Activated naive CD8-positive, alpha-beta T cell (primary cell): ENCODE measurements around the gene DDRGK1.
A peak's percentile ranks its signal among the peaks of the same experiment; 100 is the strongest.
"Not testable (repeated sequence)": the region's sequence is repeated elsewhere in the genome, so short reads cannot be mapped to it uniquely, and the experiment has no call there.

ENCODE experiments used
- H3K27ac Mint-ChIP-seq: one replicate; pipeline ENCODE4 v1.8.0; 2021; ENCODE audit warnings: mixed read lengths
- H3K27me3 Mint-ChIP-seq: one replicate; pipeline ENCODE4 v1.8.0; 2021; ENCODE audit warnings: mixed read lengths
- H3K36me3 Mint-ChIP-seq: one replicate; pipeline ENCODE4 v1.8.0; 2021; ENCODE audit warnings: mixed read lengths
- H3K4me1 Mint-ChIP-seq: one replicate; pipeline ENCODE4 v1.8.0; 2021; ENCODE audit warnings: low read depth, mixed read lengths
- H3K4me3 Mint-ChIP-seq: one replicate; pipeline ENCODE4 v1.8.0; 2021; ENCODE audit warnings: mild to moderate bottlenecking, mixed read lengths
- H3K9me3 Mint-ChIP-seq: one replicate; pipeline ENCODE4 v1.8.0; 2021; ENCODE audit warnings: low read depth, mixed read lengths

DDRGK1 gene

GRCh38 chr20:3227936-3228749, 23.7 kb upstream of the DDRGK1 start:
- H3K4me1 Mint-ChIP-seq: peaks cover 12% of the 10 kb centered on the region
- H3K9me3 Mint-ChIP-seq: no peaks in the 10 kb centered on the region
- no peaks in the 10 kb centered on the region for H3K27me3 Mint-ChIP-seq
- H3K27ac Mint-ChIP-seq: no peak overlapping the region
- H3K36me3 Mint-ChIP-seq: no peaks in the 10 kb centered on the region
- H3K4me3 Mint-ChIP-seq: no peak overlapping the region

- no peaks in the 10 kb centered on the region for H3K36me3 Mint-ChIP-seq
- H3K4me1 Mint-ChIP-seq: peaks cover 18% of the 10 kb centered on the region
- no peaks in the 10 kb centered on the region for H3K27me3 Mint-ChIP-seq
- no peak overlapping the region for H3K4me3 Mint-ChIP-seq
- no peak overlapping the region for H3K27ac Mint-ChIP-seq
- no peaks in the 10 kb centered on the region for H3K9me3 Mint-ChIP-seq
Observed at GRCh38 chr20:3227506-3227905, 23.0 kb upstream of the DDRGK1 start.

DNA sequence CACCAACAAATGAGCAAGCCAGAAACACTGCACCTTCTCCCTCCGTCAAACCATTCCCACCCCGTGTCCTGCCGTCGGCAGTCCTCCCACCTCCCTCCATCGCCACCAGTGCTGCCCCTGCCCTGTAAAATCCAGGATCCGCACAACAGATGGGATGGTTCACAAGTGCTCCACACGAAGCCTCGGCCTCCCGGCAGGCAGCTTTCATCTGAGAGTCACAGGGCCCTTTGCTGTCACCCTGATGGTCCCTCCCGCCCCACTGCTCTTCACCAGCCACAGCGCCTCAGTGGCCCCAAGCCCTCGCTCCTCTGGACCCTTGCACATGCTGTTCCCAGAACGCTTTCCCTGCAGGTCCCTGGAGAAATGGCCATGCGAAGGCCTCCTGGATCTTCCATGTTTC, 22.4 kb upstream of the DDRGK1 start:
- no peaks in the 10 kb centered on the region for H3K27me3 Mint-ChIP-seq
- no peaks in the 10 kb centered on the region for H3K9me3 Mint-ChIP-seq
- H3K27ac Mint-ChIP-seq: no peak overlapping the region
- H3K4me1 Mint-ChIP-seq: peaks cover 20% of the 10 kb centered on the region
- H3K36me3 Mint-ChIP-seq: no peaks in the 10 kb centered on the region
- H3K4me3 Mint-ChIP-seq: no peak overlapping the region

DNA sequence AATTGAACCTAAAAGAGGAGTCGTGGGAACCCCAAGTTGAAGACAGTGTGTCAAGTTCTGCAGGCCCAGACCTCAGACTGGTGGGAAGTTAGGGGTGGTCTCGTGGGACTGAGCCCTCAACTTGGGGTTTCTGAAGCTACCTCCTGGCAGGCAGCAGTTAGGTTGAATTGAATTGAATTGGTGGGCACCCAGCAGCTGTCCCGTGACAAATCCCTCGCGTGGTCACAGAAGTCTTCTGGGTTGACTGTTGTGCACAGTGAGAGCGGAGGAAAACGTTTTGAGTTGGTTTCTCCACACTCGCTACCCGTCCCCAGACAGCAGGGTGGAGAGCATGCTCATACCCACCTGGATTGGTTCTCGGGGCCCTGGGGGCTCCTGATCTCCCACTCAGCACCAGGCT, 21.6 kb upstream of the DDRGK1 start:
- H3K27ac Mint-ChIP-seq: no peak overlapping the region
- H3K27me3 Mint-ChIP-seq: no peaks in the 10 kb centered on the region
- H3K9me3 Mint-ChIP-seq: no peaks in the 10 kb centered on the region
- no peaks in the 10 kb centered on the region for H3K36me3 Mint-ChIP-seq
- peaks cover 24% of the 10 kb centered on the region for H3K4me1 Mint-ChIP-seq
- H3K4me3 Mint-ChIP-seq: no peak overlapping the region

DNA sequence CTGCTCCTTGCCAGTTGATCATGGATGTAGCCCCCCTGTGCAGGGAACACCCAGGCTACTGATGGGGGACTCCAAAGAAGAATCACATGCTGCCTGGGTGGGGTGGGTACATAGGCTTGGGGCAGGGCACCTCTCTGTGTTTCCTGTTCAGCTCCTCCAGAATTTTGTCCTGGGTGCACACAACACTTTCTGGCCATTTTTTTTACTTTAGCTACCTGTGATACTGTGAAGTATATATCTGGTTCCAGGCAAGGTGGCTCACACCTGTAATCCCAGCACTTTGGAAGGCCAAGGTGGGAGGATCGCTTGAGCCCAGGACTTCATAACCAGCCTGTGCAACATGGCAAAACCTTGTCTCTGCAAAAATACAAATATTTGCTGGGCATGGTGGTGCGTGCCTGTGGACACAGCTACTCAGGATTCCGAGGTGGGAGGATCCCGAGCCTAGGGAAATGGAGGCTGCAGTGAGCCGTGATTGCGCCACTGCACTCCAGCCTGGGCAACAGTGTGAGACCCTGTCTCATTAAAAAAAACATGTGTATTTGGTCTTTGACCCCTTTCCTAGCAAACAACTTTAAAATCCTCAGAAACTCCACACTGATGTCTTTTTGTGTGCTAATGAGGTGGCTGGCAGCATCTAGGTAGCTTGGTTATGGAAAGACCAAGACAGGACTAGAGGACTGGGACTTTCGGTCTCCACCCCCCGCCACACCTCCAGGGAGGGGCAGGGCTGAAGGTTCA, 20.4 kb upstream of the DDRGK1 start:
- no peak overlapping the region for H3K4me3 Mint-ChIP-seq
- no peak overlapping the region for H3K27ac Mint-ChIP-seq
- no peaks in the 10 kb centered on the region for H3K9me3 Mint-ChIP-seq
- peaks cover 26% of the 10 kb centered on the region for H3K4me1 Mint-ChIP-seq
- H3K36me3 Mint-ChIP-seq: no peaks in the 10 kb centered on the region
- H3K27me3 Mint-ChIP-seq: no peaks in the 10 kb centered on the region

DNA sequence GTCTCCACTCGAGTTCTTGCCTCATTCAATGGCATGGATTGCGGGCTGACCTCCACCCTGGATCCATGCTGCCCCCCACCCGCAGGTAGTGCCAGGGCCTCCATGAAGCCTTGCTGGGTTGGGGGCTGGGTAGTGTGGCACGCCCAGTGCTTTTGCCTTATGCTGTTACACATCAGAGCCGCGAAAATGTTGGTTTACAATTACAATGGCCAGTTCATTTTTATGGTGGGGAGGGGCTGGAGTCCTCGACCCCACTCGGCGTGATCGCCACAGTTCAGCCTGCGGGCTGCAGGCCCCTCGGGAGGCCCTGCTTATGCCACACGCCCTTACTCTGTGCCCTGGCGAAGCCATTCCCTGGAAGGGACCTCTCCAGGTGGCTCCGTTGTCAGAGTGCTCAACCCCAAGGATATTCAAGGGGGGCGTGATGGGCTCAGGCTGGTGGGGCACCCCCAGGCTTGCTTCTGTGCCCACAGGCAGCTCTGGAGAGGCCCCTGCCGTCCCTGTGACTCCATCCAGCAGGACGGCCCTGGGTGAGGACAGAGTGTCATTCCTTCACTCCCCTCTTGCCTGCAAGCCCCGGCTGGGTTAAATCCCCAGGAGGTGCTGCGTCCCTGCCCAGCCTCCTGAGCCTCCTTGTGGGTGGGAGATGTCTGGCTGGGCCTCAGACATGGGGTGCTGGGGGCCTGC, 19.7 kb upstream of the DDRGK1 start:
- Mint-ChIP-seq H3K27ac (no peak overlapping the region), H3K4me3 (no peak overlapping the region), H3K9me3 (no peaks in the 10 kb centered on the region), H3K27me3 (no peaks in the 10 kb centered on the region), H3K36me3 (no peaks in the 10 kb centered on the region), H3K4me1 (peaks cover 26% of the 10 kb centered on the region)

GRCh38 chr20:3223651-3223993, 19.1 kb upstream of the DDRGK1 start:
- H3K4me3 Mint-ChIP-seq: no peak overlapping the region

DNA sequence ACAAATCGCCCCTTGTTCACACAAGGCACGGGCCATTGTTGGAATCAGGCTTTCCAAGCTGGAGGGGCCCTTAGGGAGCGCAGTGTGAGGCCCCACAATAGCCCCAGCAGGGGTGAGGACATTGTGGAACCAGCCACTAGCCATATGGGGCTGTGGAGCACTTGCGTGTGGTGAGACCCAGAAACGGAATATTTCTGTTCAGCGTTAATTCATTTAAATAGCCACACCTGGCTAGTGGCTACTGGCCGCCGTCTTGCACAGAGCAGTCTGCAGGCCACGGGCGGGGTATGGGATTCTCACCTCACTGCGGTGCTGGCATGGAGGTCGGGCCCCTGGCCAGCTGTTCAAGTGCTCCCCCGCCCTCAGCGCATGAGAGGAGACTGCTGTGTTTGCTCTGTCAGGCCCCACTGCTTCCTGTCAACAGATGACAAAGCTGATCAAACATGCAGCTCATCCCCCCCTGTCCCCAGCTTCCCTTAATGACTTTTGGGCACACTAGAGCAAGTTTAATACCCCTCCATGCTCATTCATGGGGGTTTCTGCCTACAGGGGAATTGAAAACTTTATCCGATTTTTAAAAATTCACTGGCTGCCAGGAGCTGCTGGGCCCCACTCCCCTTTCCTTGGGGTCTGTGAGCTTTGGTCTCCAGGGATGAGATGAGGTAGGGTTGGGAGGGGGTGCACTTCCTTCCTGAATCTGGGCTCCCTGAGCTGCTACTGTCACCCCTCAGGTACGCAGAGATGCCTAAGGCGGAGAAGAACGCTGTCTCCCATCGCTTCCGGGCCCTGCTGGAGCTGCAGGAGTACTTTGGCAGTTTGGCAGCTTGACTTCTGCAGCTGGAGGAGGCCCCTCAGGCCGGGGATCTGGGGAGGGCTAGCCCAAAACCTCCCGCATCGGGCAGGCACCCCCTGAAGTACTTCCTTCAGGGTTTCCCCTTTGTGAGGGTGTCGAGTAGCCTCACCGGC, 18.4 kb upstream of the DDRGK1 start:
- Mint-ChIP-seq H3K36me3 (no peaks in the 10 kb centered on the region), H3K9me3 (no peaks in the 10 kb centered on the region), H3K27me3 (no peaks in the 10 kb centered on the region), H3K27ac (peak overlapping the region; percentile 72), H3K4me3 (peak overlapping the region; percentile 53), H3K4me1 (peaks cover 26% of the 10 kb centered on the region)

More at GRCh38 chr20:3223651-3223993, 19.1 kb upstream of the DDRGK1 start:
- Mint-ChIP-seq H3K27ac (no peak overlapping the region), H3K27me3 (no peaks in the 10 kb centered on the region), H3K4me1 (peaks cover 26% of the 10 kb centered on the region), H3K36me3 (no peaks in the 10 kb centered on the region), H3K9me3 (no peaks in the 10 kb centered on the region)

DNA sequence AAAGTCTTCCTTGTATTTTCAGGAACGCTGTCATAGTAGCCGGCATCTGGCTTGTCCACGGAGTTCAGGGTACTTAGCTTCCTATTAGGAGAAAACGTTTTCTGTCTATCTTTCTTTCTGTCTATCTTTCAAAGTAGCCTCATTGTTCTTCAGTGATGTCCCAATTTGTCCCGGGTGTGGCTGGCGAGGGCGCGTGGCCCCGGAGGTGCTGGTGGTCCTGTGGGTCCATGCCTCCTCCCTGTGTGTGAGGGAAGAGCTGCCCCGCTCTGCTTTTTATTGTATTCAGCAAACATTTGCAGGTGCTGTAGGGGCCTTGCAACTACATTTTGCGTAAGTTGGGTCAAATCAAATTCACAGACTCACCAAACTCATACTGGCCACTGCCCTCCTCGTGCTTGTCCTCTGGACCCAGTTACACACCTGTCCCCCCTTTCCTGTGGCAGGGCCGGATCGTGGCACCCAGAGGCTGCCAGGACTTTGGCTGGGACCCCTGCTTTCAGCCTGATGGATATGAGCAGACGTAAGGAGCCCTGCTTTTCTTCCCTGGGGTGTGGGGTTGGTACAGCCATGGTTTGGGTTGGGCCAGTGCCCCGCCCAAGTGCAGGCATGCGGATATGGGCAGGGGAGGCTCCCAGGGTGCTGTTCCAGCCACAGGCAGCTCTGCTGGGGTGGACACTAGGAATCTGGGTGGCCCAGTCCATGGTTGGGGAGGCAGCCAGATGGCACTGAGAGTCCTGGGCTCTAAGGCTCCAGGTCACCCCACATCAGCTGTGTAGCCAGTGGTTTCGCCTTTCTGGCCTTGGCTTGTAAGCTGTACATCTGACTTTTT, 17.1 kb upstream of the DDRGK1 start:
- no peaks in the 10 kb centered on the region for H3K9me3 Mint-ChIP-seq
- H3K4me1 Mint-ChIP-seq: peaks cover 26% of the 10 kb centered on the region
- no peak overlapping the region for H3K27ac Mint-ChIP-seq
- H3K36me3 Mint-ChIP-seq: no peaks in the 10 kb centered on the region
- H3K4me3 Mint-ChIP-seq: no peak overlapping the region
- no peaks in the 10 kb centered on the region for H3K27me3 Mint-ChIP-seq

- Mint-ChIP-seq H3K36me3 (no peaks in the 10 kb centered on the region), H3K4me1 (peaks cover 20% of the 10 kb centered on the region), H3K27ac (no peak overlapping the region), H3K4me3 (no peak overlapping the region), H3K27me3 (no peaks in the 10 kb centered on the region), H3K9me3 (no peaks in the 10 kb centered on the region)
Observed at GRCh38 chr20:3218307-3218988, 14.0 kb upstream of the DDRGK1 start.

DNA sequence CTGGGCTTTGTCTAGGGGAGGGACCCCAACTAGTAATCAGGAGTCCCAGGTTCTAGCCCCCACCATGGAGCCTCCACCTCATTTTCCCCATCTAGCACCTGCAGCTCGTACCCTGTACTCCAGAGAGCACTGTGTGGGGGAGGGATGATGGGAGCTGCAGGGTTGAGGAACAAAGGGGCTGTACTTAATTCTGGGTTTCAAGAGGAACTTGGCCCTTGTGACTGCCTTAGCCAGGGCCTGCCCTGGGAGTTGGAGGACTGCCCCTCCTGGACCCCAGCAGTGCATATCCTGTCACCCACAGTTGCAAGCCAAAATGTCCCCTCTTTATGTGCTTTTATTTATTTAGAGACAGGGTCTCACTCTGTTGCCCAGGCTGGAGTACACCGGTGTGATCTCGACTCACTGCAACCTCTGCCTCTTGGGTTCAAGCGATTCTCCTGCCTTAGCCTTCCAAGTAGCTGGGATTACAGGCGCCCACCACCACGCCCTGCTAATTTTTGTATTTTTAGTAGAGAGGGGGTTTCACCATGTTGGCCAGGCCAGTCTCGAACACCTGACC, 11.0 kb upstream of the DDRGK1 start:
- H3K4me1 Mint-ChIP-seq: peaks cover 13% of the 10 kb centered on the region
- H3K27ac Mint-ChIP-seq, H3K36me3 Mint-ChIP-seq, H3K4me3 Mint-ChIP-seq, H3K9me3 Mint-ChIP-seq, H3K27me3 Mint-ChIP-seq: not testable (repeated sequence)

- Mint-ChIP-seq H3K27me3 (no peaks in the 10 kb centered on the region), H3K9me3 (no peaks in the 10 kb centered on the region), H3K4me1 (peaks cover 28% of the 10 kb centered on the region), H3K4me3 (no peak overlapping the region), H3K27ac (no peak overlapping the region), H3K36me3 (no peaks in the 10 kb centered on the region)
Observed at GRCh38 chr20:3213226-3213625, 8.7 kb upstream of the DDRGK1 start.

DNA sequence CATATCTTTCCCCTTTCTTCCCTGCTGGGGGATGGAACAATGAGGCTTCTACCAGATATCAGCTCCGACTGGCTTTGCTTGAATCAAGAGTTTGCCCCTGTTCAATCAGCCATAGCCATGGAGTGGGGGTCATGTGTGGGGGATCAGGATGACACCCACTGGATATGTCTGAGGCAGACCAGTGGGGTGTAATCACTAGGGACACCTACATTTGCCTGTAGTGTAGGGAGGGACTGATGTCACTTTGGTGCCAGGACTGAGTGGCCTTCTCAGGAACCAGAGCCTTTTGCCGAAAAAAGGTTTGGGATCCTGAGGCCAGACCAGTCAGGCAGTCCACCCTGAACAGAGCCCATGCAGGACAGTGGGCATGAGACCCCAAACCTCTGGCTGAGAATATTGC, 5.9 kb upstream of the DDRGK1 start:
- Mint-ChIP-seq H3K9me3 (no peaks in the 10 kb centered on the region), H3K4me3 (peak overlapping the region; percentile 95), H3K36me3 (no peaks in the 10 kb centered on the region), H3K27me3 (no peaks in the 10 kb centered on the region), H3K4me1 (peaks cover 28% of the 10 kb centered on the region), H3K27ac (peak overlapping the region; percentile 90)
